NCI-H446 treated with DMSO at 0.1 percent for 48 hours (cell line): ENCODE results near the gene NSUN4.
"Not testable (repeated sequence)": the region's sequence is repeated elsewhere in the genome, so short reads cannot be mapped to it uniquely, and the experiment has no call there.

ENCODE experiments used
- DNase-seq: peaks from one replicate; lab custom pipeline; 2025; lab: John Stamatoyannopoulos, UW

NSUN4 gene

GRCh38 chr1:46367701-46368100 is 27.1 kb downstream of the NSUN4 start:
- not testable (repeated sequence) for DNase-seq

- DNase-seq, result no peak
Measured at GRCh38 chr1:46368791-46369190, 28.2 kb downstream of the NSUN4 start.

- no peak for DNase-seq
Measured at GRCh38 chr1:46369542-46370213, 29.1 kb downstream of the NSUN4 start.

DNA sequence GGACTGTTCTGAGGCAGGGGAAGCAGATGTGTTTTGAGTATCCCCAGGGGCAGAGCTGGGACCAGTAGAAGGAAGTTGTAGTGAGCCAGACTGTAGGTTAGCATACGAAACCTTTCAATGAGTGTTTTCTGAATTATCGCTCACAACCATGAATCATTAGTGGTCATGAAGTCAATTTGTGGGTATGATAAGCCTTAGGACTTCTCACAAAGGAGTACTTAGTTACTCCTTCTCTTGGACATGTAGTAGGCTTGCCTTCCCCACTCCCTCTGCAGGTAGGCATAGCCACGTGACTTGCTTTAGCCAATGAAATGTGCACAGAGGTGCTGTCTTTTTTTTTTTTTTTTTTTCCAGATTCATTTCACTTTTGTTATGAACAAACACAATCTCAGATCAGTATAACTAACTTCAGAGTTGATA is 29.6 kb downstream of the NSUN4 start:
- DNase-seq, result no peak

DNA sequence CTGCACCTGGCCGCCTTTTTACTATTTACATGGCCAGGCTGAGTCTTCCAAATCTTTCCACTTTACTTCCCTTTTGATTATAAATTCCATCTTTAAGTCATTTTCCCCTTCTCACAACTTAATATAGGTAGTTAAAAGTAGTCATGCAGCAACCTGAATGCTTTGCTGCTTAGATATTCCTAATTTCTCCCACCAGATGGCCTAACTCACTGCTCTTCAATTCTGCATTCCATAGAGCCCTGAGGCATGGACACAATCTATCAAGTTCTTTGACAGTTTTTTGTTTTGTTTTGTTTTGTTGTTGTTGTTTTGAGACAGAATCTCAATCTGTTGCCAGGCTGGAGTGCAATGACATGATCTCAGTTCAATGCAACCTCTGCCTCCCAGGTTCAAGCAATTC is 31.8 kb downstream of the NSUN4 start:
- no peak for DNase-seq

GRCh38 chr1:46379996-46380395 is 39.4 kb downstream of the NSUN4 start:
- DNase-seq, result no peak

DNA sequence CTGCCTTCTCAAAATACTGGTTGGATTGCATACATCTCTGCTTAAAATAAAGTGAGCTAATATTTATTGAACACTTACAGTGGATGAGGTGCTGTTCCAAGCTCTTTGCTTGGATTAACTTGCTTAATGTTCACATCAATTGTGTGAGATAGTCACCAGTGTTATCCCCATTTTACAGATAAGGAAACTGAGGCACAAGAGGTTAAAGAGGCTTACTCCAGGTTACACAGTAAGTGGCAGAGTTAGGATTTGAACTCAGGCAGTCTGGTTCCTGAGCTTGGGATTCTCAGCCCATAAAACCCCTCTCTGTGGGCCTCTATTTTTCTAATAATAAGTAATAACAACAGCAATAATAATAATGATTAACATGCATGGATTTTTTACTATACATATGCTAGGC is 39.9 kb downstream of the NSUN4 start:
- no peak for DNase-seq

DNA sequence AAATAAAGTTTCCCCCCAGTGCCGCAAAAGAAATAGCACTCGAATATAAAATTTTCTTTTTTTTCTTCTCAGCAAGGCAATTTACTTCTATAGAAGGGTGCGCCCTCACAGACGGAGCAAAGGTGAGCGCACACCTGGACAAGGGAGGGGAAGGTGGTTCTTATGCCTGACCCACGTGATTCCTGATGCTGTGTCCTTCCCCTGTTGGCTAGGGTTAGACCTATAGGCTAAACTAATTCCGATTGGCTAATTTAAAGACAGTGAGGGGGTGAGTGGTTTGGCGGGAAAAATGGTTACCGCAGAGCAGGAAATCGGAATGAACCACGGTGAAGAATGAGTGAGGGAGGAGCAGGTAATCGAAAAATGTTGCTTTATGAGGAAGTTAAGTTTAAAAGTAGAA is 52.9 kb downstream of the NSUN4 start:
- no peak for DNase-seq

- DNase-seq, result no peak
Measured at GRCh38 chr1:46394108-46394871, 53.7 kb downstream of the NSUN4 start, which contains the start of gene FAAH. TSS of gene FAAH (plus strand) at chr1:46394317. CDS start at chr1:46394349, 32 bp downstream.

DNA sequence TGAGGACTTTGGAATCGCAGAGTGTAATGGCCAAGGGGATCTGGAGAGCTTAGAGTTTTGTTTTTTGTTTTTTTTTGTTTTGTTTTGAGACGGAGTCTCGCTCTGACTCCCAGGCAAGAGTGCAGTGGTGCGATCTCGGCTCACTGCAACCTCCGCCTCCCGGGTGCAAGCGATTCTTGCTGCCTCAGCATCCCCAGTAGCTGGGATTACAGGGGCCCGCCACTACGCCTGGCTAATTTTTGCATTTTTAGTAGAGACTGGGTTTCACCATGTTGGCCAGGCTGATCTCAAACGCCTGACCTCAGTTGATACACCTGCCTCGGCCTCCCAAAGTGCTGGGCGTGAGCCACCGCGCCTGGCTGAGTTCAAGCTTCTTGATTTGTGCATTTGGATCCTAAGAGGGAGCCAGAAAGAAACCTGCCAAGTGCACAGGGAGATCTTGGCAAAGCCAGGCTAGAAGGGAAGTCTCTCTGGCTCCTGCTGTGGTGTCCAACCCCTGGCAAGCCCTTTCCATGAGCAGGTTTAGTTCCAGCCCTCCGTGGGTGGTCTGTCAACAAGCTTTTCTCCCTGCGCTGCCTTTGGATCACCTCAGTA is 54.4 kb downstream of the NSUN4 start:
- DNase-seq, result peak; percentile 80

- no peak for DNase-seq
Measured at GRCh38 chr1:46396441-46397398, 56.1 kb downstream of the NSUN4 start.

DNA sequence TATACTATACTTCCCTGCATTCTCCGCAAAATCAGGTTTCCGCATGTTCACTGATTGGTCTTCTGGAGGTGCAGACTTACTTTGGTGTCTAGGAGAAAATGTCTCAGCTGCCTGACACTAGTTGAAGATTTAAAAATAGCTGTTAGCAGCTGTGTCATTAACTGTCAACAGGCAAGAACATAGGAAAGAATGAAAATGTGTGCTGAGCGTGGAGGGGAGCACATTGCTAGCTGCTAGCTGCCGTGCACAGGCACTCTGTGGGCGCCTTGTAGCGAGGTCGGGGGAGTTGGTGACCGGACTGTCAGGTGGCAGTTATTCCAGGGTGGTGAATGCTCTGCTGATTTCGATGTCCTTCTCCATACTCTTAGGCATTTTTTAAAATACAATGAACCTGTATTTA is 58.7 kb downstream of the NSUN4 start:
- DNase-seq, result no peak

DNA sequence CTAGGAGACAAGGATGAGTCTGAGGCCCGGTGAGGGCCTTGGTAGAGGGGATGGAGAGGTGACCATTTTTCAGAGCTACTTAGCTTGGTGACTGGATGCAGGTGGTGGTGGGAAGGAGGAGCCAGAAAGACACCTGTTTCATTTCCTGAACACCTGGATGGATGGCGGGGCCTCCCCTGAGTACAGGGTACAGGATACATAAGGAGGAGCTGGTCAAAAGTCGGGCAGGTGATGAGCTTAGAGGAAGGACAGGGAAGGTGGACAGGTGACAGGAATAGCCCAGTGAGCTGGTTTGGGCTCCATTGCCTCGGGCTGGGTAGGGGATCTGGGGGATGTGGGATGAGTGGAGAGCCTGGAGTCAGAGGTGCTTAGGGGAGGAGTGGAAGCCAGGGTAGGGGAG is 59.8 kb downstream of the NSUN4 start:
- DNase-seq, result no peak

DNA sequence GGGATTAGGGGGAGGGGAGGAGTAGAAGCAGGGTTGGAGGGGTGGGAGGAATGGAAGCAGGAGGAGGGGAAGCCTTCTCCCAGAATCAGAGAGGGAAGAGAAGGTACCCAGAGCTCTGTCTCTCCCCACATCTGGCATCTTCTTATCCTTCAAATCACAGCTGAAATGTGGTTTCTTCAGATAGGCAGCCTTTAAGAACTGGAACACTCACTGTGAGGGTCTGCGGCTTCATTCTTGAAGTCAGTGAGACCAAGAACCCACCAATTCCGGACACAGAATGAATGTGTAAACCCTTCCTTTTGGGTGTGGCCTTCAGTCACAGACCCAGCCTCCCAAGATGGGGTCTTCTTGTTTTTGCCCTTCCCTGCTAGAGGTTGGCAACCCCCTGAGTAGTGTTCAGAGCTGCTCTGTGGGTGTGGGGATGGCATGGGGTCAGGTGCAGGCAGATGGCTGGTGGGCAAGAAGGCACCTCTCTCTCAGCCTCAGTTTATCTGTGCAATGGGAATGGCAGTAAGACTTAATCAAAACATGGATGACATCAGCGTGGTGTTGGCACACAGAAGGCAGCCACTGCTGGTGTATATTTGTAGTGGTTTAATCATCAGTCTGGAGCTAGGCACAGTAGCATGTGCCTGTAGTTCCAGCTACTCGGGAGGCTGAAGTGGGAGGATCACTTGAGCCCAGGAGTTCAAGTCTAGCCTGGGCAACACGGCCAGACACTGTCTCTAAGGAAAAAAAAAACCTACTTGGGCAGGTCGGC is 60.7 kb downstream of the NSUN4 start:
- DNase-seq, result no peak

DNA sequence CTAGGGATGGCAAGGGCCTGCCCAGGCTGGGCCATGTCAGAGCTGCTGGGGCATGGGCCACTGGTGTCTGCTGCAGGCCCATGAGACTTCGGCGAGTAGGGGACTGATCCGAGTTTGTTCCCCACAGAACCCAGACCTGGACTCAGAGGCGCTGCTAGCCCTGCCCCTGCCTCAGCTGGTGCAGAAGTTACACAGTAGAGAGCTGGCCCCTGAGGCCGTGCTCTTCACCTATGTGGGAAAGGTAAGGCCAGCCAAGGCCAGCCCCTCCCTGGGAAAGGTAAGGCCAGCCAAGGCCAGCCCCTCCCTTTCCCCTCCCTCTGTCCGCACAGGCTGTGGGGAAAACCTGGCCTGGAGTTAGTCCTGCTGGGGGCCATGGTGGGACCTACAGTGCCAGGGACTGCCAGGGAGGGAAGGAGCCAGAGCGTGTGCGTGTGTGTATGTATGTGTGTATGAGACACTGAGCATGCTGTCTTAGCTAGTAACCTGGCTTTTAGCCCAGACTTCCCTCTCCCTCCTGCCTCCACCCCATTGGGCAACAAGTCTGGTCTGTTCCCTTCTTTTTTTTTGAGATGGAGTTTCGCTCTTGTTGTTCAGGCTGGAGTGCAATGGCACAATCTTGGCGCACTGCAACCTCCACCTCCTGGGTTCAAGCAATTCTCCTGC is 61.5 kb downstream of the NSUN4 start:
- DNase-seq, result peak; percentile 92

DNA sequence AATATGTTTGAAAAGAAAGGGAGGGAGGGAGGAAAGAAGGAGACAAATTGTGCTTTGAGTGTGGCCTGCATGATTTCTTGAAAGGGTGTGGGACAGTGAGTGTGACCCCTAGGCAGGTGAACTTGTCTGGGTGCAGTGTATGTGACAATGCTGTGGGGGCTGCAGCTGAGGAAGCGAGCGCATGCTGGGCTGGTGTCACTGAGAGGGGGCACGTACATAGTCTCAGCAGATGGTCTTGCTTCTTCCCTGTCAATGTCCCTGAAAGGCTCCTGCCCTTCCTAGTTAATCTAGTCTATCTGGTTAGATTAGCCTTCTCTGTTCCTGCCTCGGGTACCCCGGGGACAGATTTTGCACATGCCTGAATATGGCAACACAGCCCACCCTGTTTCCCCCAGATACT is 63.3 kb downstream of the NSUN4 start:
- DNase-seq, result no peak

DNA sequence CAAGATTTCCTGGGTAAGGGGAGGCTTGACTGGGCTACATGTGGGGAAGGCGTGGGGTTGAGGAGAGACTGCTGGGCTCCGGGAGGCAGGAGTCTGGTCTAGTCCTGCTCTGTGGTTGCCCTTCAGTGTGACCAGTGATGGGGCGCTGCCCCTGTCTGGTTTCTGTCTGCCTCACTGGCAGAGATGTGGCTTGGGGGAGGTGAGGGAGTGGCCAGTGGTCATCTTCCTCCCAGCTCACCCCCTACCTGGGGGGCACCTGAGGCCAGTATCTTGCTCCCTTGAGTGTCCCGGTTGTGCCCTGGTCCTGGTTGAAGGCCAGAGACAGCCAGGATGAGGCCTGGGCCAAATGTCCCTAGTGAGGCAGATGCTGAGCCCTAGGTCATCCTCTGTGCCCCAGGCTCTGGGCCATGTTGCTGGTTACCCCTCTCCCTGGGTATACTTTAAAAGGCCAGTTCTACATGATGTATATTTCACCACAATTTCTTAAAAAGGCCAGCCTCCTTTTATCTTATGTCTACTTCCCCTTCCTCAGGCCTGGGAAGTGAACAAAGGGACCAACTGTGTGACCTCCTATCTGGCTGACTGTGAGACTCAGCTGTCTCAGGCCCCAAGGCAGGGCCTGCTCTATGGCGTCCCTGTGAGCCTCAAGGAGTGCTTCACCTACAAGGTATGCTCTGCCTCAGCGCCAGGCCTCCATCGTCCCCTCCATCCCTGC is 64.0 kb downstream of the NSUN4 start:
- DNase-seq, result no peak

DNA sequence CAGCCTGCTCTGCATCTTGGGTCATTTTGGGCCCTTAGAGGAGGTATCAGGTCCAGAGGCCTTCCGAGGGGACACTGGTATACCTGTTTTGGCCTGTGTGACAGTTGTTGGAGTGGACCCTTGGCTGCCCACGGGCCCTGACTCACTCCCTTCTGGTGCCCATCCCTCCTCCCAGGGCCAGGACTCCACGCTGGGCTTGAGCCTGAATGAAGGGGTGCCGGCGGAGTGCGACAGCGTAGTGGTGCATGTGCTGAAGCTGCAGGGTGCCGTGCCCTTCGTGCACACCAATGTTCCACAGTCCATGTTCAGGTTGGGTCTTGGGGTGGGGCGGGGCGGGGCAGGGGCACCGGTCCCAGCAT is 64.6 kb downstream of the NSUN4 start:
- DNase-seq, result no peak

DNA sequence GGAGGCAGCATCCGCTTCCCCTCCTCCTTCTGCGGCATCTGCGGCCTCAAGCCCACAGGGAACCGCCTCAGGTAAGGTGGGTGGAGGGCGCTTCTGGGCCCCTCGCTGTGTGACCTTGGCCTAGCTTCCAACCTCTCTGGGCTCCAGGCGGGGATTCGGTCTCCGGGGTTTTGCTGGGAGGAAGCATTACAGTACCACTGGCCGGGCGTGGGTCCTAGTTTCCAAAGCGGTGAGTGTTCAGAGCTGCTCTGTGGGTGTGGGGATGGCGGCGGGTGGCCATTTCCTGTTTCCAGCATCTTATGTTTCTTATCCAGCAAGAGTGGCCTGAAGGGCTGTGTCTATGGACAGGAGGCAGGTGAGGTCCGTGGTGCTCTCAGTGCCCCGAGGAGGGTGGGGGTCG is 65.1 kb downstream of the NSUN4 start:
- no peak for DNase-seq
